ENCODE results near the gene SNAI3. TPM values are rescaled to one million over a fixed set of nuclear protein-coding genes. Genes with fewer than 3 reads are reported as not detected.
A peak's percentile ranks its signal among the peaks of the same experiment; 100 is the strongest.

Gene SNAI3
- total RNA-seq, 1 experiment from 2014 or later, result not detected

DNA sequence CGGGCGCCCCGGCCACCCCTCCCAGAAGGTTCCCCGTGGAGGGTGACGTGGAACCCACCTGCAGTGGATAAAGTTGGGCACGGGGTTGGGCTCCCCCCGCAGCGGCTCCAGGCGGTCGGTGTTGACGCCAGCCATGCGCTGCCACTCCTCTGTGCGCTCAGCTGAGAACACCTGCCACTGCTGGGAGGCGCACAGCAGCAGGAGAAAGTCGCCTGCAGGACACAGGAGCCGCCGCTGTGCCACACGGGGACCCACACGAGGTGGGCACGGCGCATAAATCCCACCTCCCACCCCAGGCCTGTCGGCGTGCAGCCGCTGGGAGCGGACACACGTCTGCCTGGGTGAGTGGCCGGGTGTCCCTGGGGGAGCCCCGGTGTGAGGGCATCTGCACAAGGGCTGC is 40.7 kb upstream of the SNAI3 start:
- H3K4me3 ChIP-seq (ENCODE audit: low read depth in 2 of 2, low read length in 2 of 2), result no peak overlapping the region
- TF ChIP-seq, protein P1, sequence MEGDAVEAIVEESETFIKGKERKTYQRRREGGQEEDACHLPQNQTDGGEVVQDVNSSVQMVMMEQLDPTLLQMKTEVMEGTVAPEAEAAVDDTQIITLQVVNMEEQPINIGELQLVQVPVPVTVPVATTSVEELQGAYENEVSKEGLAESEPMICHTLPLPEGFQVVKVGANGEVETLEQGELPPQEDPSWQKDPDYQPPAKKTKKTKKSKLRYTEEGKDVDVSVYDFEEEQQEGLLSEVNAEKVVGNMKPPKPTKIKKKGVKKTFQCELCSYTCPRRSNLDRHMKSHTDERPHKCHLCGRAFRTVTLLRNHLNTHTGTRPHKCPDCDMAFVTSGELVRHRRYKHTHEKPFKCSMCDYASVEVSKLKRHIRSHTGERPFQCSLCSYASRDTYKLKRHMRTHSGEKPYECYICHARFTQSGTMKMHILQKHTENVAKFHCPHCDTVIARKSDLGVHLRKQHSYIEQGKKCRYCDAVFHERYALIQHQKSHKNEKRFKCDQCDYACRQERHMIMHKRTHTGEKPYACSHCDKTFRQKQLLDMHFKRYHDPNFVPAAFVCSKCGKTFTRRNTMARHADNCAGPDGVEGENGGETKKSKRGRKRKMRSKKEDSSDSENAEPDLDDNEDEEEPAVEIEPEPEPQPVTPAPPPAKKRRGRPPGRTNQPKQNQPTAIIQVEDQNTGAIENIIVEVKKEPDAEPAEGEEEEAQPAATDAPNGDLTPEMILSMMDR (IDR thresholded peaks at IDR 0.05), result no peak
- in situ Hi-C loops (cut with HindIII; ENCODE audit: low pct_unique_long_range_greater_than_20kb, low sequenced_read_pairs) (no loop called here), intact Hi-C loops (cut with micrococcal nuclease; ENCODE audit: unreplicated experiment) (no loop called here)
- no TSS peak for BruUV-seq (replicated peaks)
- no peaks in the 10 kb centered on the region for H3K27me3 ChIP-seq (ENCODE audit: control insufficient read depth, insufficient read depth, low read length)
- no peaks in the 10 kb centered on the region; the same call in 1 of the 2 replicates for H3K4me1 ChIP-seq (ENCODE audit: control insufficient read depth, insufficient read depth, low read length)
- H3K9me3 ChIP-seq (ENCODE audit: control insufficient read depth, insufficient read depth, low read depth, low read length), result no peaks in the 10 kb centered on the region
- H3K36me3 ChIP-seq (ENCODE audit: control insufficient read depth, insufficient read depth, low read length), result no peaks in the 10 kb centered on the region; the same call in 1 of the 2 replicates
- ChIA-PET POLR2A (no interaction called here), CTCF (no interaction called here)
- DNase-seq (ENCODE audit: low read depth, low spot score) (no peak), ATAC-seq (no peak)
- no peak overlapping the region for H3K27ac ChIP-seq (ENCODE audit: low read length)

DNA sequence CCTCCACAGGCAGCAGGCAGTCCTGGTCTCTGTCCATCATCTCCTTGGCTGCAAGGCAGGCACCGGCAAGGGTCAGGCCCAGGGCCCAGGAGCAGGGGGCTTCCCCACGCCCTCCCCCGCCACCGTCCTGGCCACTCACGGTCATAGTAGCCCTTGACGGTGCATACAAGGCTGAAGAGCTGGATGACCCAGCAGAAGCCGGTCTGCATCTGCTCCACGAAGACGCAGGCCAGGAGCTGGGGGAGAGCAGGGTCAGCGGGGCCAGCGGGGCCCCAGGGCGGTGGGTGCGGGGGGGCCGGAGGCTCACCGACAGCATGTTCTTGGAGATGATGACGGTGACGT is 40.1 kb upstream of the SNAI3 start:
- BruUV-seq (replicated peaks), result no TSS peak
- ChIA-PET CTCF (no interaction called here), POLR2A (no interaction called here)
- Histone ChIP-seq H3K36me3 (ENCODE audit: control insufficient read depth, insufficient read depth, low read length) (no peaks in the 10 kb centered on the region; the same call in 1 of the 2 replicates), H3K27ac (ENCODE audit: low read length) (no peak overlapping the region), H3K4me3 (ENCODE audit: low read depth in 2 of 2, low read length in 2 of 2) (no peak overlapping the region), H3K27me3 (ENCODE audit: control insufficient read depth, insufficient read depth, low read length) (no peaks in the 10 kb centered on the region), H3K4me1 (ENCODE audit: control insufficient read depth, insufficient read depth, low read length) (no peaks in the 10 kb centered on the region; the same call in 1 of the 2 replicates), H3K9me3 (ENCODE audit: control insufficient read depth, insufficient read depth, low read depth, low read length) (no peaks in the 10 kb centered on the region)
- no peak for DNase-seq (ENCODE audit: low read depth, low spot score)
- TF ChIP-seq, protein P2, sequence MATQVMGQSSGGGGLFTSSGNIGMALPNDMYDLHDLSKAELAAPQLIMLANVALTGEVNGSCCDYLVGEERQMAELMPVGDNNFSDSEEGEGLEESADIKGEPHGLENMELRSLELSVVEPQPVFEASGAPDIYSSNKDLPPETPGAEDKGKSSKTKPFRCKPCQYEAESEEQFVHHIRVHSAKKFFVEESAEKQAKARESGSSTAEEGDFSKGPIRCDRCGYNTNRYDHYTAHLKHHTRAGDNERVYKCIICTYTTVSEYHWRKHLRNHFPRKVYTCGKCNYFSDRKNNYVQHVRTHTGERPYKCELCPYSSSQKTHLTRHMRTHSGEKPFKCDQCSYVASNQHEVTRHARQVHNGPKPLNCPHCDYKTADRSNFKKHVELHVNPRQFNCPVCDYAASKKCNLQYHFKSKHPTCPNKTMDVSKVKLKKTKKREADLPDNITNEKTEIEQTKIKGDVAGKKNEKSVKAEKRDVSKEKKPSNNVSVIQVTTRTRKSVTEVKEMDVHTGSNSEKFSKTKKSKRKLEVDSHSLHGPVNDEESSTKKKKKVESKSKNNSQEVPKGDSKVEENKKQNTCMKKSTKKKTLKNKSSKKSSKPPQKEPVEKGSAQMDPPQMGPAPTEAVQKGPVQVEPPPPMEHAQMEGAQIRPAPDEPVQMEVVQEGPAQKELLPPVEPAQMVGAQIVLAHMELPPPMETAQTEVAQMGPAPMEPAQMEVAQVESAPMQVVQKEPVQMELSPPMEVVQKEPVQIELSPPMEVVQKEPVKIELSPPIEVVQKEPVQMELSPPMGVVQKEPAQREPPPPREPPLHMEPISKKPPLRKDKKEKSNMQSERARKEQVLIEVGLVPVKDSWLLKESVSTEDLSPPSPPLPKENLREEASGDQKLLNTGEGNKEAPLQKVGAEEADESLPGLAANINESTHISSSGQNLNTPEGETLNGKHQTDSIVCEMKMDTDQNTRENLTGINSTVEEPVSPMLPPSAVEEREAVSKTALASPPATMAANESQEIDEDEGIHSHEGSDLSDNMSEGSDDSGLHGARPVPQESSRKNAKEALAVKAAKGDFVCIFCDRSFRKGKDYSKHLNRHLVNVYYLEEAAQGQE (IDR thresholded peaks at IDR 0.05; ENCODE audit: insufficient read depth in 1 of 2, low read depth in 2 of 2, low read length in 1 of 2), result no peak
- TF ChIP-seq, protein P1 (IDR thresholded peaks at IDR 0.05), result no peak
- in situ Hi-C loops (cut with HindIII; ENCODE audit: low pct_unique_long_range_greater_than_20kb, low sequenced_read_pairs), result no loop called here
- no peak for ATAC-seq
- intact Hi-C loops (cut with micrococcal nuclease; ENCODE audit: unreplicated experiment), result no loop called here

DNA sequence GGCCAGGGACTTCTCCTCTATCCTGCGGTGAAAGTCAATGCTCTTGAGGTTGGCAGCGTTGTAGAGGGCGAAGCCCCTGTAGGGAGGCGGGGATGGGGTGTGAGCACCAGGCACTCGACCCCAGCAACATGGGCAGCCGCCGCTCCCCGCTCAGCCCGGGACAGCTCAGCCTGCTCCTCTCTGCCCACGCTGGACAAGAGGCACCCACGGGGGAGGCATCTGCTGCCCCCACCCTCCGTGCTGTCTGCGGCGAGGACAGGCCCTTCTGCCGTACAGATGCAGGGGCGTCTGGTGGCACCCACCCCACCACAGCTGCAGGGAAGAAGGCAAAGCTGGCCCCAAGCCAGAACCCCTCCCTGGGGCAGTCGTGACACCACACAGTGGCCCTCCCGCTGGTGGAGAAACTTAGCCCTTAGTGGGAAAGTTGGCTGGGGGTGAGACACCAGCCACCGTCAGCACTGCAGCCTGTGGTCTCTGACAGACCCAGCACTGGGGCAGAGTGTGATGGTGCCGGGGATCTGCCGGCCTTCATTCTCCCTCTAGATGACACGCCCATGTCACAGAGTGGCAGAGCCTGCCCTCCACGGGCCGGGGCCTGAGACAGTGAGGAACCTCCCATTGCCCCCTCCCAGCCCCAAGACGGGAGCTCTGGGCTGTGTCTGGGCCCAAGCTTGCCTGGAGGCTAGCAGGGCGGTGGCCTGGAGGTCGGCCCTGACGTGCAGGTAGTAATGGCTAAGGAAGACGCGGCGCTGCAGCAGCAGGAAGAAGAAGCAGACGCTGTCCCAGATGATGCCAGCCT is 39.5 kb upstream of the SNAI3 start:
- POLR2A ChIA-PET, result no interaction called here
- DNase-seq (ENCODE audit: low read depth, low spot score) (no peak), ATAC-seq (peak; percentile 39; the same call in 1 of the 2 replicates)
- TF ChIP-seq POLR2AphosphoS5 (IDR thresholded peaks at IDR 0.05; ENCODE audit: low read depth, low read length) (no peak), TCF7L2 (IDR thresholded peaks at IDR 0.05; ENCODE audit: low read depth, low read length) (no peak), SIN3A (IDR thresholded peaks at IDR 0.05; ENCODE audit: borderline replicate concordance, insufficient read depth, low read depth, low read length) (no peak)
- TF ChIP-seq, protein P2 (IDR thresholded peaks at IDR 0.05; ENCODE audit: insufficient read depth in 1 of 2, low read depth in 2 of 2, low read length in 1 of 2), result no peak
- TF ChIP-seq, protein P1 (IDR thresholded peaks at IDR 0.05), result no peak
- Histone ChIP-seq H3K27me3 (ENCODE audit: control insufficient read depth, insufficient read depth, low read length) (no peaks in the 10 kb centered on the region), H3K9me3 (ENCODE audit: control insufficient read depth, insufficient read depth, low read depth, low read length) (no peaks in the 10 kb centered on the region), H3K36me3 (ENCODE audit: control insufficient read depth, insufficient read depth, low read length) (no peaks in the 10 kb centered on the region; the same call in 1 of the 2 replicates), H3K4me1 (ENCODE audit: control insufficient read depth, insufficient read depth, low read length) (no peaks in the 10 kb centered on the region), H3K27ac (ENCODE audit: low read length) (no peak overlapping the region), H3K4me3 (ENCODE audit: low read depth in 2 of 2, low read length in 2 of 2) (no peak overlapping the region)
- CTCF ChIA-PET, result no interaction called here
- no TSS peak for BruUV-seq (replicated peaks)
- intact Hi-C loops (cut with micrococcal nuclease; ENCODE audit: unreplicated experiment) (no loop called here), in situ Hi-C loops (cut with HindIII; ENCODE audit: low pct_unique_long_range_greater_than_20kb, low sequenced_read_pairs) (no loop called here)
